ENCODE data around the gene SLC6A3. TPM values are rescaled to one million over a fixed set of nuclear protein-coding genes. Genes with fewer than 3 reads are reported as not detected.

The SLC6A3 gene
- total RNA-seq, 4 donors from 2014 or later = 0.16 to 0.22 TPM; not detected in 2

DNA sequence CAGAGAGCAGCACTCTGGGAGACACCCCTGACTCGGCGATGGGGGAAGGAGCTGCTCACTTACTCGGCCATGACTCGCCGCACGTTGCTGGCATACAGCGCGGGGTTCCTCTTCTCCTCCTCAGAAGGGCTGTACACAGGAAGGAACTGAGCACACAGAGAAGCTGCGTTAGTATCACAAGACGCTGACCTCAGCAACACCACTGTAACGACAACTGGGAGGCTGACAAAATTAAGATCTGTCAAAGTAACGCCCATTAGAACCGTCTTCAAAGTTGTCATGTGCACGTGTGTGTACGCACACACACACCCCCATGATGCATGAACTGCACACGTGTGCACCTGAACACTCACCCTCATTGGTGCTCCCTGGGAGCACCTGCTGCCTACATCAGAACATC, 32.1 kb upstream of the SLC6A3 start:
- TF ChIP-seq, protein P1, sequence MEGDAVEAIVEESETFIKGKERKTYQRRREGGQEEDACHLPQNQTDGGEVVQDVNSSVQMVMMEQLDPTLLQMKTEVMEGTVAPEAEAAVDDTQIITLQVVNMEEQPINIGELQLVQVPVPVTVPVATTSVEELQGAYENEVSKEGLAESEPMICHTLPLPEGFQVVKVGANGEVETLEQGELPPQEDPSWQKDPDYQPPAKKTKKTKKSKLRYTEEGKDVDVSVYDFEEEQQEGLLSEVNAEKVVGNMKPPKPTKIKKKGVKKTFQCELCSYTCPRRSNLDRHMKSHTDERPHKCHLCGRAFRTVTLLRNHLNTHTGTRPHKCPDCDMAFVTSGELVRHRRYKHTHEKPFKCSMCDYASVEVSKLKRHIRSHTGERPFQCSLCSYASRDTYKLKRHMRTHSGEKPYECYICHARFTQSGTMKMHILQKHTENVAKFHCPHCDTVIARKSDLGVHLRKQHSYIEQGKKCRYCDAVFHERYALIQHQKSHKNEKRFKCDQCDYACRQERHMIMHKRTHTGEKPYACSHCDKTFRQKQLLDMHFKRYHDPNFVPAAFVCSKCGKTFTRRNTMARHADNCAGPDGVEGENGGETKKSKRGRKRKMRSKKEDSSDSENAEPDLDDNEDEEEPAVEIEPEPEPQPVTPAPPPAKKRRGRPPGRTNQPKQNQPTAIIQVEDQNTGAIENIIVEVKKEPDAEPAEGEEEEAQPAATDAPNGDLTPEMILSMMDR (IDR thresholded peaks at IDR 0.05; ENCODE audit: low read depth) = no peak

GRCh38 chr5:1476967-1477310, 31.7 kb upstream of the SLC6A3 start:
- TF ChIP-seq, protein P1 (IDR thresholded peaks at IDR 0.05; ENCODE audit: low read depth) = no peak

DNA sequence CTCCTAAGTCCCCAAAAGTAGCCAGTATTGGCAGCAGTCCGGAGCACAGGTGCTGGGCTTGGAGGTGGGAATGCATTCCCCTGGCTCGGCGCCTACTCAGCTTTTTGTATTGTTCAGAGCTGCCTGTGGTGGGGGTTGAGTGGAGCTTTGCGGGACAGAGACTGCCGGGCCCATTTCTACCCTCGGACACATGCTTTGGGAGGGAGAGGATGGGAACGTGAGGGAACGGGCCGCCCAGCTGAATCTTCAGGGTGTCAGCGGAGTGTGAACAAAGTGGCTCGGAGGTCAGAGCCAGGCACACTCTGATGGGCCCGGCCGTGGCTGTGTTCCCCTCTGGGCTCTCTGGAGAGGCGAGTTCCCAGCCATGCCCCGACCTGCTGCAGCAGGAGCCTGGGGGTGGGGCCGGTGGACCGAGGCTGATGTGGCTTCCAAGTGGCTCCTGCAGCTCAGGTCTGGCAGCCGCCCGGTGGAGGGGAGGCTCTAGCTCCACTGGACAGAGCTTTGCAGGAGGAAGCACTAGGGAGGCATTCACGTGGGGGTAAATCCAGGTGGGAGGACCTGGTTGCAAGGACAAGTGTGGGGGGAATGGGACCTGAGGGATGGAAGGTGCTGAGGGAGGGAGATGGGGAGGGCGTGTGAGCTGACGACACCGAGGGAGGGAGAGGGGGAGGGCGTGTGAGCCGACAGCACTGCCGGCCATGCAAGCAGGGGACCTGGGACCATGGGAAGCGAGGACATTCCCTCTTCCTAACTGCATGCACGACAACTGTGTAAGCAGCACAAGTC, 31.1 kb upstream of the SLC6A3 start:
- TF ChIP-seq, protein P1 (IDR thresholded peaks at IDR 0.05; ENCODE audit: low read depth) = no peak

DNA sequence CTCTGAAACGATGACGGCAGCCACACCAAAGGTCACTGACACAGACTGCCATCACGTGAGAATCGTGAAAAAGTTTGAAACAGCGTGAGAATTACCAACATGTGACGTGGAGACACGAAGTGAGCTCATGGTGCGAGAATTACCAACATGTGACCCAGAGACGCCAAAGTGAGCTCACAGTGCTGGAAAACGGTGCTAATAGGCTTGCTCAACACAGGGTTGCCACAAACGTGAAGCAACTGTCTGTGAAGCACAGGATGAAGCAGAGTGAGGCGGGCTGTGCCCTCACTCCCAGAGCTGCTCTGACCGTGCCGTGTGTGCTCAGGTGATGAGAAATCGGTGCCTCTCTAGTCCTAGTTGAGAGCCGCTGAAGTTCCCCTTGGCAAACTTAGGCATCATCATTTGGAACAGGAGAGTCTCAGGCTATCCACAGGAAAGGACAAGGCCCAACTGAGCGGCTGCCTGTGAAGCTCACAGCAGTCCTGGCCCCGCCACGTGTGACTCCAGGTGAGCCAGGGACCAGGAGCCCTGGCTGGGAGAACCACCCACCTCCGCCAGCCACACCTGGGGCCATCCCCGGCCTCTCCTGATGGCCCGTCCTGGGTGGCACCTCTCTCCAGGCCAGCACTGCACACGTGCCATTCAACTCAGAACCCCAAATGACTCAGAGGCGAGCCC, 29.8 kb upstream of the SLC6A3 start:
- TF ChIP-seq, protein P1 (IDR thresholded peaks at IDR 0.05; ENCODE audit: low read depth) = no peak

DNA sequence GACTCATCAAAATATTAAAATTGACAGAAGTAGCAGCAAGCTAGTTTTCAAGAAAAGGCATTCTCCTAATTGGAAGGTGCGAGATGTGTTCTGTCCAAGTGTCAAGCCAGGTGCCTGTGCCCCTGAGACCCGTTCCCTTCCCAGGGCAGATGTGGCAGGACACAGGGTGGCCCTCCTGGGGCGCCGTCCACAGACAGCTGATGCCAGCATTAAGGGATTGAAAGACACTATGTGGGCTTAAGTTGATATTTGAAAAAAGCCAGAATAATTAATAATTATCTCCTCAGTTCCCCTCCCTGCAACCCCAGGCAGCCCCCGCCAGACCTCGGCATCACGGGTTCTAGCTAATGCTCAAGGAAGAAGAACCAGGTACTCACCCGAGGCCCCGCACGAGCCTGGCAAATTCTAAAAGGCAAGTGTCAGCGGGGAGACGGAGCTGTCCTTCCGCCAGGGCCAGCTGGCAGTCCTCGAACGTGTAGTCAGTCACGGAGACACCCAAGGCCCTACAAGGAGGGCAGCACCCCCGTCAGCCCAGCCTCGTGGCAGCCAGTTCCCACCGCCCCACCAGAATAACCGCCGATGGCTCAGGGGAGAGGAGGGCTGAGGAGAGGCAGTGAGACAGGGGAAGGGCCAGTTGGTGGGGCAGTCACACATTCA, 29.1 kb upstream of the SLC6A3 start:
- TF ChIP-seq, protein P1 (IDR thresholded peaks at IDR 0.05; ENCODE audit: low read depth) = no peak

GRCh38 chr5:1473746-1474145, 28.5 kb upstream of the SLC6A3 start:
- TF ChIP-seq, protein P1 (IDR thresholded peaks at IDR 0.05; ENCODE audit: low read depth) = no peak

DNA sequence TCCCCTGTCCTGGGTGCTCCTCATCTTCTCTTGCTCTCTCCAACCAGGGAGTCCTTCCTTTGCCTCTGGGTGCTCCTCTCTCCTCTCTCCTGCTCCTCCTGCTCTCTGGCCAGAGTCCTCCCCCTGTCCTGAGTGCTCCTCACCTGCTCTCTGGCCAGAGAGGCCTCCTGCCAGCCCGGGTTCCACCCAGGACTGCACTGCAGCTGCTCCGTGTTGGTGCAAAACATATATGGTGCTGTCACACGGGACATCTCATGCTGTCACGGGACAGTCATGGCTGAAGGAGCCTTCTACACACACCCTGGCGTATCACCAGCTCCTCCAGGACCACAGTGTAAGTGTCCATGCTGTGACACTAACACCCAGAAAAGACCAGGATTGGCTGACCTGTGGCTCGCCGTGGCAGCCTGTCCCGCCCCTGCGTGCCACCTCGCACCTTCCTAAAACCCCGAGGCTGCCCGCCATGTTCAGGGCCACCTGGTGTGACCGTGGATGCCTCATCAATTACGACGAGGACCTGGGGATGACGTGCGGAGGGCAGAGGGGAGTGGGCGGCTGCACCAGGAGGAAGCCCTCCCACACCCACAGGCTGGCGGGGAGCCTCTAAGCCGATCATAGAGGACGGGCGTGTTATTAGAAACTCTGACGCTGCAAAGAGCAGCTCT, 27.9 kb upstream of the SLC6A3 start:
- TF ChIP-seq, protein P1 (IDR thresholded peaks at IDR 0.05; ENCODE audit: low read depth) = no peak
